HG03442 (cell line): ENCODE results near the gene KRT86.

ENCODE experiments used
- ATAC-seq: cut with Tn5 transposase; IDR thresholded peaks from one replicate; pipeline ENCODE4 v1.9.1; 2021; ENCODE audit warnings: mild to moderate bottlenecking, moderate library complexity; ENCODE audit not compliant: unreplicated experiment

The KRT86 gene

DNA sequence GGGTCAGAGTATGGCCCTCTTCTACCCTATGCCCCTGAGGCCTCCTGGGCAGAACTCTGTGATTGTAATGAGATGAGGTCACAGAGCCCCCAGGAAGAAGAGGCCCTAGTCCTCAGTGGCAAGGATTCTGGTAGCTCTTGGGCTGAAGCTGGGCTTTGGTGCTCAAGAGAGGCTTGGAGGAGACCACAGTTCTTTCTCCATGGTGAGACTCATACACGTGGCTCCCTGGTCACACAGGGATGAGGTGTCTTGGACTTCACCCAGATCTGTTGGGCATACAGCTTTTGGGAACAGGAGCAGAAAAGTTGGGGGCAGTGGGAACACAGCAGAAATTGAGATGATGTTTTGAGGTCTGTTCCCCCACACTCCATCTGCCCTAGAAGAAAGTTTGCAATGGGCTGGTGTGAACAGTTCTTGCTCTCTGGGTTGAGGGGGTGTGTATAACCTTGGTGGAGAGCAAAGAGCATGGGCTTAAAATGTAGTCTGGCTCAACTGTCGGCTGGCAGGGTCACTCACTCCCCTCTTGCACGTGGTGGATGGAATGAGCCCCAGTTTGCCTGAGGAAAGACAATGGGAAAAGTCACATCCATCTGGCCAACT, at the start of gene KRT86:
KRT86 (plus strand) TSS at position 125 of the 600 bp plus-strand sequence. CDS start 27,272 bp downstream, outside the sequence.
- ATAC-seq, result no peak

- ATAC-seq, result no peak
These were observed 48.7 kb upstream of the KRT86 start for GRCh38 chr12:52225752-52226151.

GRCh38 chr12:52226446-52226845, 48.0 kb upstream of the KRT86 start:
- ATAC-seq, result no peak

DNA sequence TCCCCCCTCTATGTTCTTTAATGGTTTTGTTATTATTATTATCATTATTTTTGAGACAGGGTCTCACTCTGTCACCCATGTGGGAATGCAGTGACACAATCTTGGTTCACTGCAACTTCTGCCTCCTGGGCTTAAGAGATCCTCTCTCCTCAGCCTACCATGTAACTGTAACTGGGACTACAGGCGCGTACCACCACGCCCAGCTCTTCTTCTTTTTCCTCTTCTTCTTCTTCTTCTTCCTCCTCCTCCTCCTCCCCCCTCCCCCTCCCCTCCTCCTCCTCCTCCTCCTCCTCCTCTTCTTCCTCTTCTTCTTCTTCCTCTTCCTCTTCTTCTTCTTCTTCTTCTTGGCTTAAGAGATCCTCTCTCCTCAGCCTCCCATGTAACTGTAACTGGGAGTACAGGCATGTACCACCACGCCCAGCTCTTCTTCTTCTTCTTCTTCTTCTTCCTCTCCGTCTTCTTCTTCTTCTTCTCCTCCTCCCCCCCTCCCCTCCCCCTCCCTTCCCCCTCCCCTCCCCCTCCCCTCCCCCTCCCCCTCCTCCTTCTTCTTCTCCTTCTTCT, 46.8 kb upstream of the KRT86 start:
- no peak for ATAC-seq

- ATAC-seq, result no peak
These were observed 46.1 kb upstream of the KRT86 start for GRCh38 chr12:52228366-52228765.

DNA sequence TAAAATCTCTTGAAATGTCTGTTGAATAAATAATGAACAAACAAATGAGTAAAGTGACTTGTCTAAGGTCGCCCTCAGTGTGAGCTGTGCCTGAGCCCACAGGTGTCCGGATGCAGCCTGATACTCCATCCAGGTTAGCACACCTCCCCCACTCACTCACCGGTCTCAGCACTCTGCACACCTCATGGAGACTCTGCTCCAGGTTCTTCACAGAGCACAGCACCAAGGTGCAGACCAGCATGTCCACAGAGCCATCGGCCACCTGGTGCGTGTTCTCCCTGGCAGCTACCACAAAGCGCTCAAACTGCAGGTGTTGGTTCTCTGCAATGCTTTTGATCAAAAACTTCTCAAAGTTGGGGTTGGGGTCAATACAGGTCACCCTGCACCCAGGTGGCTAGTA, 45.5 kb upstream of the KRT86 start:
- ATAC-seq, result no peak

GRCh38 chr12:52229836-52230343, 44.6 kb upstream of the KRT86 start:
- no peak for ATAC-seq

DNA sequence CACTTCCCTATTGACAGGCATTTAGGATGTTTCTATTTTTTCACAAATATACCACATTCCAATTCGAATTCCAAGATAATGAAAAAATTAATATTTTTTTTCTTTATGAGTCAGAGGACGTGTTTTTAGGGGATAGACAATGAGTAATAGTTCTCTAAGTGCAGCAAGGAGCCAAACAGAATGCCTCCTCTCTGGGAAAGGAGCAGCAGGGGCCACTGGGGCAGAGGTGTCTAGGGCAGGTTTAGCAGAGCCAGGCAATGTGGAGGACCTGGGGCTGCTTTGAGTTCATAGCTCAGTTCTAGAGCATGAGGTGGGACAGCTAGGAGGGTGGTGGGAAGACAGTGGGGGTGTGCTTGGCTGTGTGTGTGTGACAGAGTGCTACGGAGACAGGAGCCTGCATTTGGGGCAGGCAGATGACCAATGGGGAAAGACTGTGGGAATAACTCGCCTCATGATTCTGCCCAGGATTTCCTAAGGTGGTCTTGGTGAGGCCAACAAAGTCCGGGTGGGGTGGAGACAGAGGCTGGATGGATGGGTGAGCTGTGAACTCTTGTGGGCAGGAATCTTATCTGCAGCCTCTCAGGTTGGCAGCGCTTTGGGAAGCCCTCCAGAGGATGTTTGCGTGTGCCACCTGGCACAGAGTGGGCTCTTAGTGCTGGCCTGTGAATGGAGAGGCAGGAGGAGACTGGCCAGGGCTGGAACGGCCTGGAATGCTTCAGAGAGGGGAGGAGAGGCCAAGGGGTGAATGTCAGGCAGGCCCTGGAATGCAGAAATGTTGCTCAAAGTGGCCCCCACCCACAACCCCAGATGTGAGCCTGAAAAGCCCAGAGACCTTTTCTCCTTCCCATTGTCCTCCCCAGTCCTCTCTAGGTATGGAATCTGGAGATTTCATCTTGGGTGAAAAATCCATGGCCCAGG, 43.8 kb upstream of the KRT86 start:
- ATAC-seq, result no peak

DNA sequence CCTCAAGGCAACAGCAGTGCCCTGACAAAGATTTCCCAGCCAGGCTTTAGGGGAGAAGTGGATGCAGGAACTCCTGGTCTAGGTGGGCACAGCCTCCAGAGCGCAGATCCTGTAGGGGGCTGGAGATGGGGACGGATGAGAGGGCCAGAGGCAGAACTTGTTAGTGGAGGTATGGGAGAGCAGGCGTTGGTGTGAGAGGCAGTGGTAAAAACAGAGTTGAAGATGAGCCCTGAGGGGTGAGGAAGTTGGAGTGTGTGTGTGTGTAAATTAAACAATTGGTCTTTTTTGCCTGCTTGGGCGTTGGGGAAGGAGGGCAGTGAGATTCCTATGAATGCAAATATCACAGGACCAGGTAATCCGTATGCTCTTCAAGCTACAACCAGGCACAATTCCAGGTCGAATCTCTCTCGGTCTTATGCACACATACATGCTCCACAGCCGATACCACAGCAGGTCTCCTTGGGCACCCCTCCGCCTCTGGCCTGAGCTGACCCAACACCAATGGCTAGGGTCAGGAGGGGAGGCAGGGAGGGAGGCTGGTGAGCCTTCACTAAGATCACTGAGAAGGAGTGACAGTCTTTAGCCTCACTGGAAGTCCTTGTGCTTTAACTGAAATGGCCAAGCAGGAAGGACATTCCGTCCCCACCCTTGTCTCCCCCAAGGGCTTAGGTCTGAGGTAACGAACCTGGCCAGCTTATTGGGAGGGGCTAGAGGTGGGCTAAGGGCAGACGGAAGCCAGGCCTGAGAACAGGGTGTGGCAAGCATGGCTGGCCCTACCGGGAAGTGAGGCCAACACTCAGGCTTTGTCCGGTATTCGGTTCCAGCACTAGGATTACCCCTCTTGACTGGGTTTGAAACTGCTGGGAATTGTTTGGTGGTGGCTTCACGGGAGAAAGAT, 42.9 kb upstream of the KRT86 start:
- no peak for ATAC-seq

GRCh38 chr12:52232203-52232673, 42.2 kb upstream of the KRT86 start:
- no peak for ATAC-seq

DNA sequence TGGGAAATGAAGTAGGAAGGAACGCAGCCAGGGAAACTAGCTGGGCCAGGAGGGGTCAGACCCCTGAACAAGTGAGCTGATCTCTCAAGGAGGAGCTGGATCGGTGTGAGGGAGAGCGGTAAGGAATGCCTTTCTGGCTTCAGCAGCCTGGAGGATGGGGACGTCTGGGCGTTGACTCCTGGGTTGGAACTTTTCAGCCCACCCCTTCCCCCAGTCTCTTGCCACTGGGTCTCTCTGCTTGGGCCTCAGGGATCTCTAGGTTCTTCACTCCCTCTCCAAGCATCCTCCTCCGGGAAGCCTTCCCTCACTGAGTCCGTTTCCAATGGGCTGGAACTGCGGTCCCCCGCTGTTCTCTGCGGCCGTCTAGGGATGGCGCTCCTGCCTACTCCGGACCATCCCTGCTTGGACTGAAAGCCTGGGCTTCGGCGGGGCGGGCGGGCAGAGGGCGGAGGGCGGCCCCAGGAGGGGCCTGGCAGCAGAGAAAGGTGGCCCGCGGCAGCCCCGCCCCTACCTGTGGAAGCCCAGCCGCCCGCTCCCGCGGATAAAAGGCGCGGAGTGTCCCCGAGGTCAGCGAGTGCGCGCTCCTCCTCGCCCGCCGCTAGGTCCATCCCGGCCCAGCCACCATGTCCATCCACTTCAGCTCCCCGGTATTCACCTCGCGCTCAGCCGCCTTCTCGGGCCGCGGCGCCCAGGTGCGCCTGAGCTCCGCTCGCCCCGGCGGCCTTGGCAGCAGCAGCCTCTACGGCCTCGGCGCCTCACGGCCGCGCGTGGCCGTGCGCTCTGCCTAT, 41.6 kb upstream of the KRT86 start, which contains the start of gene KRT7:
KRT7 (plus strand) TSS at position 570 of the 788 bp plus-strand sequence; CDS start at position 624, 54 bp downstream.
- ATAC-seq, result no peak

GRCh38 chr12:52233462-52234207, 40.8 kb upstream of the KRT86 start:
- ATAC-seq, result no peak

DNA sequence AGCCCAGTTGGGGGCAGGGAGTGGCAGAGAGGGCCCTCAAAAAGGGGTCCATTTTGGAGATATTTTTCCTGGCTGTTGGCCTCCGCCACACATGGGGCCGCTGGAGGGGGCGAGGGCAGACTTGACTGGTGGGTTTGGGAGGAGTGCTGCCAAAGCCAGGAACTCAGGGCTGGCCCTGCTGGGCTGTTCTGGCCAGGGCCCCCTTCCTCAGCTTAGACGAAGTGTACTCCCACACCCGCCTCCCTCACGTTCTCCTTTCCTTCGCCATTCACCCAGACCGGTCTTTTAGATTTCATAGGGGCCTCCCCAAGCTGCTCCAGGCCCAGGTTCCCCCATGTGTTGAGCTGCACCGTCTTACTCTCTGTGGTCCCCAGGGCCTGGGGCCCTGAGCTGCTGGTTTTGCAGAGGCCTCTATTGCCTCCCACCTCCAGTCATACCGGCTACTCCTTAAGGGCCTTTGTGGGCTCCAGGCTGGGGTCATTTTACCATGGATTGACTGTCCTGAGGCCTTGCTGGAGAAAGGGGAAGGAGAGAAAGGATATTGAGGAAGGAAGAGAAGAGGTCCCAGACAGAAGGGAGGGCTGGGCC, 40.1 kb upstream of the KRT86 start:
- ATAC-seq, result no peak

GRCh38 chr12:52235001-52235764, 39.3 kb upstream of the KRT86 start:
- no peak for ATAC-seq

DNA sequence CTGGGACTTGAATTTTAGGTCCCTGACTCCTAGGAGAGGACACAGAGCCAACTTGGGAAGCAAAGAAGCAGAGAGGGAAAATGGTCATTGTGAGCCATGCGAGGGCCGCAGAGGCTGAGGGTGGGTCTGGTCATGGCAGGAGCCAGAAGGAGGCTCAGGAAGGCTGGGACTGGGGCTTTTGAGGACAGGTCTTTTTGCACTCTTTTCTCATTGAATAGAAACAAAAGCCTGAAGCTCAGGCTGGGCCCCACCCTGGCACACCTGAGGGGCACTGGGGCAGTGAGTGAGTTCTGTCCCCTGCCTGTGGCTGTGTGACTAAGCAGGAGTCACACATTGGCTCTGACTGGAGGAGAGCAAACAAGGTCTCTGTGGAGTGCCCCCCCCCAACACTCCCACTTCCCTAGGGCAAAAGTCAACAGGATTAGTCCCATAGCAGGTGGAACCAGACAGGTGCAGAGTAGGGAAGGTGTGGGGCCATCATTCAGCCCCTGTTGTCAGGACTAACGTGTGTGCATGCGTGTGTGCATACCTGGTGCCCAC, 38.6 kb upstream of the KRT86 start:
- ATAC-seq, result no peak

GRCh38 chr12:52236386-52237050, 37.9 kb upstream of the KRT86 start:
- ATAC-seq, result no peak

GRCh38 chr12:52238207-52238840, 36.1 kb upstream of the KRT86 start:
- no peak for ATAC-seq
